ENCODE measurements around the gene SPATA17. TPM values are rescaled to one million over a fixed set of nuclear protein-coding genes. Genes with fewer than 3 reads are reported as not detected.

SPATA17 gene
- total RNA-seq, 4 donors from 2014 or later: 0.07 to 0.49 TPM; not detected in 2

GRCh38 chr1:217717959-217718358 lies 86.8 kb downstream of the SPATA17 start:
- no peaks in the 10 kb centered on the region for H3K4me1 ChIP-seq
- H3K9me3 ChIP-seq: no peaks in the 10 kb centered on the region
- ATAC-seq (no peak), DNase-seq (no peak)
- no peaks in the 10 kb centered on the region for H3K27me3 ChIP-seq
- in situ Hi-C loops (cut with MboI; ENCODE audit: low sequenced_read_pairs in 4 of 4): no loop called here
- no peaks in the 10 kb centered on the region for H3K36me3 ChIP-seq
- intact Hi-C loops (cut with DNase I; ENCODE audit: low total_unique reads): no loop called here
- H3K27ac ChIP-seq: no peak overlapping the region
- H3K4me3 ChIP-seq: no peak overlapping the region
- no peak for TF ChIP-seq CTCF (IDR thresholded peaks at IDR 0.05 in 4 of 5, conservative IDR thresholded peaks at IDR 0.05 in 1 of 5)
- TF ChIP-seq POLR2A (IDR thresholded peaks at IDR 0.05): no peak

- TF ChIP-seq CTCF (IDR thresholded peaks at IDR 0.05 in 4 of 5, conservative IDR thresholded peaks at IDR 0.05 in 1 of 5) (no peak), POLR2A (IDR thresholded peaks at IDR 0.05) (no peak)
- intact Hi-C loops (cut with DNase I; ENCODE audit: low total_unique reads): no loop called here
Measured at GRCh38 chr1:217718873-217719272, 87.7 kb downstream of the SPATA17 start.

GRCh38 chr1:217721692-217722091 lies 90.5 kb downstream of the SPATA17 start:
- Histone ChIP-seq H3K27ac (no peak overlapping the region), H3K36me3 (no peaks in the 10 kb centered on the region), H3K4me3 (no peak overlapping the region), H3K9me3 (no peaks in the 10 kb centered on the region), H3K27me3 (no peaks in the 10 kb centered on the region), H3K4me1 (no peaks in the 10 kb centered on the region)
- in situ Hi-C loops (cut with MboI; ENCODE audit: low sequenced_read_pairs in 4 of 4) (no loop called here), intact Hi-C loops (cut with DNase I; ENCODE audit: low total_unique reads) (no loop called here)
- TF ChIP-seq POLR2A (IDR thresholded peaks at IDR 0.05) (no peak), CTCF (IDR thresholded peaks at IDR 0.05 in 4 of 5, conservative IDR thresholded peaks at IDR 0.05 in 1 of 5) (no peak)
- ATAC-seq (no peak), DNase-seq (no peak)

More at GRCh38 chr1:217718873-217719272, 87.7 kb downstream of the SPATA17 start:
- Histone ChIP-seq H3K27ac (no peak overlapping the region), H3K4me3 (no peak overlapping the region), H3K36me3 (no peaks in the 10 kb centered on the region), H3K4me1 (no peaks in the 10 kb centered on the region), H3K27me3 (no peaks in the 10 kb centered on the region), H3K9me3 (no peaks in the 10 kb centered on the region)
- DNase-seq (no peak), ATAC-seq (no peak)
- in situ Hi-C loops (cut with MboI; ENCODE audit: low sequenced_read_pairs in 4 of 4): no loop called here

- ATAC-seq (no peak), DNase-seq (no peak)
- H3K36me3 ChIP-seq: no peaks in the 10 kb centered on the region
- no peak overlapping the region for H3K4me3 ChIP-seq
- no peaks in the 10 kb centered on the region for H3K4me1 ChIP-seq
- in situ Hi-C loops (cut with MboI; ENCODE audit: low sequenced_read_pairs in 4 of 4): no loop called here
- H3K27me3 ChIP-seq: no peaks in the 10 kb centered on the region
- no peaks in the 10 kb centered on the region for H3K9me3 ChIP-seq
- no peak overlapping the region for H3K27ac ChIP-seq
- TF ChIP-seq POLR2A (IDR thresholded peaks at IDR 0.05) (no peak), CTCF (IDR thresholded peaks at IDR 0.05 in 4 of 5, conservative IDR thresholded peaks at IDR 0.05 in 1 of 5) (no peak)
- intact Hi-C loops (cut with DNase I; ENCODE audit: low total_unique reads): no loop called here
Measured at GRCh38 chr1:217734973-217735372, 103.8 kb downstream of the SPATA17 start.

GRCh38 chr1:217747156-217747769 lies 116.1 kb downstream of the SPATA17 start:
- intact Hi-C loops (cut with DNase I; ENCODE audit: low total_unique reads) (no loop called here), in situ Hi-C loops (cut with MboI; ENCODE audit: low sequenced_read_pairs in 4 of 4) (no loop called here)
- no peak overlapping the region for H3K27ac ChIP-seq
- no peak for ATAC-seq
- TF ChIP-seq POLR2A (IDR thresholded peaks at IDR 0.05) (no peak), CTCF (IDR thresholded peaks at IDR 0.05 in 4 of 5, conservative IDR thresholded peaks at IDR 0.05 in 1 of 5) (peak in 1 of 5 experiments; percentile 14)
- H3K4me1 ChIP-seq: no peaks in the 10 kb centered on the region
- DNase-seq: no peak
- H3K4me3 ChIP-seq: no peak overlapping the region
- no peaks in the 10 kb centered on the region for H3K36me3 ChIP-seq
- H3K9me3 ChIP-seq: no peaks in the 10 kb centered on the region
- H3K27me3 ChIP-seq: no peaks in the 10 kb centered on the region
